ENCODE results near the gene ARHGAP18. TPM values are rescaled to one million over a fixed set of nuclear protein-coding genes. Genes with fewer than 3 reads are reported as not detected.
A peak's percentile ranks its signal among the peaks of the same experiment; 100 is the strongest.

ARHGAP18 gene
- total RNA-seq, 4 donors from 2014 or later: 9.6 to 16.8 (median 13.9) TPM

- H3K27me3 ChIP-seq: no peaks in the 10 kb centered on the region
- no peak for DNase-seq (ENCODE audit: low spot score in 2 of 2)
- WGBS, 2 donors: 92 to 99% methylated on average over 2 of the region's 2 CpGs
- TF ChIP-seq CTCF (IDR thresholded peaks at IDR 0.05): no peak
- no peak for TF ChIP-seq POLR2A (IDR thresholded peaks at IDR 0.05)
- no peak for TF ChIP-seq EP300 (IDR thresholded peaks at IDR 0.05)
- H3K36me3 ChIP-seq: no peaks in the 10 kb centered on the region
- H3K4me3 ChIP-seq: no peak overlapping the region
- H3K4me1 ChIP-seq: peaks cover 0 to 13% (median 0%) of the 10 kb centered on the region in 4 donors
- no peaks in the 10 kb centered on the region for H3K9me3 ChIP-seq
- no peak overlapping the region for H3K27ac ChIP-seq
These were observed 10.3 kb downstream of the ARHGAP18 start for GRCh38 chr6:129699659-129700058.

GRCh38 chr6:129698430-129698829 lies 11.5 kb downstream of the ARHGAP18 start:
- TF ChIP-seq CTCF (IDR thresholded peaks at IDR 0.05) (no peak), POLR2A (IDR thresholded peaks at IDR 0.05) (no peak), EP300 (IDR thresholded peaks at IDR 0.05) (no peak)
- H3K4me1 ChIP-seq: peaks cover 0 to 13% (median 0%) of the 10 kb centered on the region in 4 donors
- H3K27me3 ChIP-seq: no peaks in the 10 kb centered on the region
- no peak for DNase-seq (ENCODE audit: low spot score in 2 of 2)
- H3K4me3 ChIP-seq: no peak overlapping the region
- H3K36me3 ChIP-seq: no peaks in the 10 kb centered on the region
- H3K27ac ChIP-seq: no peak overlapping the region
- H3K9me3 ChIP-seq: no peaks in the 10 kb centered on the region
- 98% methylated on average over 9 of the region's 9 CpGs for WGBS, 2 donors

GRCh38 chr6:129697788-129698187 lies 12.2 kb downstream of the ARHGAP18 start:
- no peaks in the 10 kb centered on the region for H3K36me3 ChIP-seq
- no peak for DNase-seq (ENCODE audit: low spot score in 2 of 2)
- TF ChIP-seq CTCF (IDR thresholded peaks at IDR 0.05) (no peak), POLR2A (IDR thresholded peaks at IDR 0.05) (no peak), EP300 (IDR thresholded peaks at IDR 0.05) (no peak)
- WGBS, 2 donors: 95 to 99% methylated on average over 2 of the region's 2 CpGs
- H3K9me3 ChIP-seq: no peaks in the 10 kb centered on the region
- no peaks in the 10 kb centered on the region for H3K27me3 ChIP-seq
- no peak overlapping the region for H3K4me3 ChIP-seq
- H3K4me1 ChIP-seq: peaks cover 0 to 13% (median 0%) of the 10 kb centered on the region in 4 donors
- no peak overlapping the region for H3K27ac ChIP-seq

GRCh38 chr6:129696843-129697242 lies 13.1 kb downstream of the ARHGAP18 start:
- Histone ChIP-seq H3K9me3 (no peaks in the 10 kb centered on the region), H3K27me3 (no peaks in the 10 kb centered on the region), H3K36me3 (no peaks in the 10 kb centered on the region), H3K4me3 (no peak overlapping the region), H3K27ac (no peak overlapping the region), H3K4me1 (peaks cover 0 to 16% (median 0%) of the 10 kb centered on the region in 4 donors)
- no peak for TF ChIP-seq CTCF (IDR thresholded peaks at IDR 0.05)
- no peak for TF ChIP-seq EP300 (IDR thresholded peaks at IDR 0.05)
- TF ChIP-seq POLR2A (IDR thresholded peaks at IDR 0.05): no peak
- 86 to 91% methylated on average over 3 of the region's 3 CpGs for WGBS, 2 donors
- no peak for DNase-seq (ENCODE audit: low spot score in 2 of 2)

GRCh38 chr6:129696028-129696418 lies 14.0 kb downstream of the ARHGAP18 start:
- 31 to 46% methylated on average over 1 of the region's 1 CpG for WGBS, 2 donors
- Histone ChIP-seq H3K4me1 (peaks cover 0 to 18% (median 0%) of the 10 kb centered on the region in 4 donors), H3K36me3 (no peaks in the 10 kb centered on the region), H3K27ac (peak overlapping the region in 1 of 4 donors; percentile 4), H3K4me3 (no peak overlapping the region), H3K27me3 (no peaks in the 10 kb centered on the region), H3K9me3 (no peaks in the 10 kb centered on the region)
- no peak for TF ChIP-seq POLR2A (IDR thresholded peaks at IDR 0.05)
- no peak for TF ChIP-seq EP300 (IDR thresholded peaks at IDR 0.05)
- TF ChIP-seq CTCF (IDR thresholded peaks at IDR 0.05): no peak
- DNase-seq (ENCODE audit: low spot score in 2 of 2): no peak
